ENCODE results near the gene ZNF274. TPM values are rescaled to one million over a fixed set of nuclear protein-coding genes. Genes with fewer than 3 reads are reported as not detected.

Gene ZNF274
- total RNA-seq, 1 donor from 2014 or later: 19.6 TPM

GRCh38 chr19:58166268-58166667, 16.6 kb upstream of the ZNF274 start:
- H3K27me3 ChIP-seq: no peaks in the 10 kb centered on the region
- peaks cover 50% of the 10 kb centered on the region for H3K9me3 ChIP-seq
- no peaks in the 10 kb centered on the region for H3K4me1 ChIP-seq
- no peak overlapping the region for H3K4me3 ChIP-seq
- no peaks in the 10 kb centered on the region for H3K36me3 ChIP-seq
- H3K27ac ChIP-seq: no peak overlapping the region
- no peak for DNase-seq (ENCODE audit: extremely low spot score in 2 of 2)
- intact Hi-C loops (cut with DNase I): no loop called here
- TF ChIP-seq CTCF (IDR thresholded peaks at IDR 0.05) (no peak), POLR2AphosphoS5 (IDR thresholded peaks at IDR 0.05; ENCODE audit: insufficient read depth in 1 of 2, low read depth in 1 of 2) (no peak), POLR2A (IDR thresholded peaks at IDR 0.05) (no peak)

GRCh38 chr19:58166708-58167280, 16.1 kb upstream of the ZNF274 start:
- Histone ChIP-seq H3K4me1 (no peaks in the 10 kb centered on the region), H3K27ac (no peak overlapping the region), H3K9me3 (peaks cover 52% of the 10 kb centered on the region), H3K36me3 (no peaks in the 10 kb centered on the region), H3K27me3 (no peaks in the 10 kb centered on the region), H3K4me3 (no peak overlapping the region)
- intact Hi-C loops (cut with DNase I): no loop called here
- TF ChIP-seq POLR2AphosphoS5 (IDR thresholded peaks at IDR 0.05; ENCODE audit: insufficient read depth in 1 of 2, low read depth in 1 of 2) (no peak), POLR2A (IDR thresholded peaks at IDR 0.05) (no peak), CTCF (IDR thresholded peaks at IDR 0.05) (no peak)
- DNase-seq (ENCODE audit: extremely low spot score in 2 of 2): no peak

GRCh38 chr19:58170860-58171259, 12.0 kb upstream of the ZNF274 start:
- no peaks in the 10 kb centered on the region for H3K4me1 ChIP-seq
- no peak overlapping the region for H3K27ac ChIP-seq
- no peak overlapping the region for H3K4me3 ChIP-seq
- TF ChIP-seq POLR2AphosphoS5 (IDR thresholded peaks at IDR 0.05; ENCODE audit: insufficient read depth in 1 of 2, low read depth in 1 of 2) (no peak), CTCF (IDR thresholded peaks at IDR 0.05) (no peak), POLR2A (IDR thresholded peaks at IDR 0.05) (no peak)
- no peak for DNase-seq (ENCODE audit: extremely low spot score in 2 of 2)
- intact Hi-C loops (cut with DNase I): no loop called here
- H3K27me3 ChIP-seq: no peaks in the 10 kb centered on the region
- peaks cover 58% of the 10 kb centered on the region for H3K9me3 ChIP-seq
- no peaks in the 10 kb centered on the region for H3K36me3 ChIP-seq

GRCh38 chr19:58181902-58182576, 822 bp upstream of the ZNF274 start:
- H3K27ac ChIP-seq: peak overlapping the region; percentile 89
- no peaks in the 10 kb centered on the region for H3K27me3 ChIP-seq
- H3K4me3 ChIP-seq: peak overlapping the region; percentile 77 to 97
- peaks cover 87% of the 10 kb centered on the region for H3K9me3 ChIP-seq
- peaks cover 15% of the 10 kb centered on the region for H3K4me1 ChIP-seq
- H3K36me3 ChIP-seq: peaks cover under 1 to 64% of the 10 kb centered on the region in 2 donors
- DNase-seq (ENCODE audit: extremely low spot score in 2 of 2): no peak
- intact Hi-C loops (cut with DNase I): no loop called here
- no peak for TF ChIP-seq CTCF (IDR thresholded peaks at IDR 0.05)
- TF ChIP-seq POLR2A (IDR thresholded peaks at IDR 0.05): no peak
- TF ChIP-seq POLR2AphosphoS5 (IDR thresholded peaks at IDR 0.05; ENCODE audit: insufficient read depth in 1 of 2, low read depth in 1 of 2): no peak

GRCh38 chr19:58182577-58182988, 278 bp upstream of the ZNF274 start:
- peak overlapping the region; percentile 89 for H3K27ac ChIP-seq
- DNase-seq (ENCODE audit: extremely low spot score in 2 of 2): no peak
- no peak for TF ChIP-seq POLR2AphosphoS5 (IDR thresholded peaks at IDR 0.05; ENCODE audit: insufficient read depth in 1 of 2, low read depth in 1 of 2)
- TF ChIP-seq POLR2A (IDR thresholded peaks at IDR 0.05): no peak
- no peak for TF ChIP-seq CTCF (IDR thresholded peaks at IDR 0.05)
- intact Hi-C loops (cut with DNase I): no loop called here
- H3K27me3 ChIP-seq: no peaks in the 10 kb centered on the region
- peaks cover 15% of the 10 kb centered on the region for H3K4me1 ChIP-seq
- H3K36me3 ChIP-seq: peaks cover 6 to 68% of the 10 kb centered on the region in 2 donors
- H3K9me3 ChIP-seq: peaks cover 87% of the 10 kb centered on the region
- H3K4me3 ChIP-seq: peak overlapping the region; percentile 77 to 97

All from vagina (tissue), 2 donors.